HepG2 (cell line): Measurements from ENCODE around the gene BSG. TPM values are rescaled to one million over a fixed set of nuclear protein-coding genes. Genes with fewer than 3 reads are reported as not detected.

Source experiments
- CEBPG ChIP-seq: IDR thresholded peaks from 2 replicates; pipeline ENCODE4 v1.6.1; 2016
- FOXC1 ChIP-seq: sonication (generic); formaldehyde crosslinking; IDR thresholded peaks from 2 replicates; pipeline ENCODE4 v1.8.0; 2022; ENCODE audit warnings: mild to moderate bottlenecking, missing genetic modification reagents, borderline replicate concordance
- NCOA5 ChIP-seq: sonication (generic); formaldehyde crosslinking; IDR thresholded peaks from 2 replicates; pipeline ENCODE4 v1.4.0; 2020; ENCODE audit warnings: missing genetic modification reagents
- NFE2 ChIP-seq: sonication (generic); formaldehyde crosslinking; IDR thresholded peaks from 2 replicates; pipeline ENCODE4 v1.4.0; 2020; ENCODE audit warnings: missing genetic modification reagents
- NR1H2 ChIP-seq: sonication (generic); formaldehyde crosslinking; IDR thresholded peaks from 2 replicates; pipeline ENCODE4 v1.8.1; 2022; ENCODE audit warnings: low read depth, missing genetic modification reagents, borderline replicate concordance
- NRL ChIP-seq: sonication (generic); formaldehyde crosslinking; IDR thresholded peaks from 2 replicates; pipeline ENCODE4 v1.5.0; 2020; ENCODE audit warnings: missing genetic modification reagents, mild to moderate bottlenecking, moderate library complexity, borderline replicate concordance
- PITX1 ChIP-seq: sonication (generic); formaldehyde crosslinking; IDR thresholded peaks from 2 replicates; pipeline ENCODE4 v1.5.1; 2020; ENCODE audit warnings: mild to moderate bottlenecking, missing genetic modification reagents
- RXRB ChIP-seq: IDR thresholded peaks from 2 replicates; pipeline ENCODE4 v1.6.1; 2016; ENCODE audit warnings: borderline replicate concordance, missing genetic modification reagents, missing compliant biosample characterization
- TOE1 ChIP-seq: sonication (generic); formaldehyde crosslinking; IDR thresholded peaks from 2 replicates; pipeline ENCODE4 v1.4.0; 2020; ENCODE audit warnings: mild to moderate bottlenecking, missing genetic modification reagents
- U2AF2 ChIP-seq: fragments of 200-400 bp; formaldehyde crosslinking; IDR thresholded peaks from 2 replicates; pipeline ENCODE4 v1.6.1; 2017; ENCODE audit warnings: low read depth, mild to moderate bottlenecking, low read length
- ZBTB42 ChIP-seq: sonication (generic); formaldehyde crosslinking; IDR thresholded peaks from 2 replicates; pipeline ENCODE4 v1.5.0; 2020; ENCODE audit warnings: mild to moderate bottlenecking, missing genetic modification reagents
- ZFP90 ChIP-seq: sonication (generic); formaldehyde crosslinking; IDR thresholded peaks from 2 replicates; pipeline ENCODE4 v1.8.0; 2022; ENCODE audit warnings: missing genetic modification reagents, mild to moderate bottlenecking, inconsistent platforms, borderline replicate concordance
- ZNF431 ChIP-seq: sonication (generic); formaldehyde crosslinking; IDR thresholded peaks from 2 replicates; pipeline ENCODE4 v1.9.0; 2022; ENCODE audit warnings: missing genetic modification reagents, low read depth, mild to moderate bottlenecking, borderline replicate concordance
- ZNF468 ChIP-seq: sonication (generic); formaldehyde crosslinking; IDR thresholded peaks from 2 replicates; pipeline ENCODE4 v1.8.0; 2022; ENCODE audit warnings: mild to moderate bottlenecking, moderate library complexity, missing genetic modification reagents
- ZNF773 ChIP-seq: sonication (generic); formaldehyde crosslinking; IDR thresholded peaks from 2 replicates; pipeline ENCODE4 v1.4.0; 2020; ENCODE audit warnings: missing genetic modification reagents, borderline replicate concordance
- polyA plus RNA-seq, 8 experiments: library from polyadenylated mRNA; depleted of rRNA in 3 of 8; stranded (reverse) in 7 of 8; unstranded in 1 of 8; fragments of >200 nt; fragmentation: Illumina TruSeq in 4 of 8; extraction: Trizol in 4 of 8; gene quantifications; 2 replicates each; pipeline versions ENCODE4 v1.2.1 to v1.2.3, GENCODE V29; 2011 to 2016; ENCODE audit warnings: low read depth in 4 of 8, missing spikeins in 1 of 8, mixed read lengths in 1 of 8; ENCODE audit not compliant: insufficient read depth in 1 of 8
- total RNA-seq, 5 experiments: library from RNA; depleted of rRNA; stranded (reverse); fragments of >200 nt; fragmentation: Illumina TruSeq; extraction: Trizol; gene quantifications; 2 replicates each; pipeline ENCODE4 v1.2.3, GENCODE V29; 2016; ENCODE audit warnings: low read depth in 1 of 5
- TF ChIP-seq, protein P1 (sequence below): sonication (generic); formaldehyde crosslinking; IDR thresholded peaks from 2 replicates; pipeline ENCODE4 v1.5.0; 2020; ENCODE audit warnings: mild to moderate bottlenecking, missing genetic modification reagents, borderline replicate concordance
- TF ChIP-seq, protein P2 (sequence below): sonication (generic); formaldehyde crosslinking; IDR thresholded peaks from 2 replicates; pipeline ENCODE4 v1.8.0; 2022; ENCODE audit warnings: low read depth, missing genetic modification reagents
- TF ChIP-seq, protein P3 (sequence below): sonication (generic); formaldehyde crosslinking; IDR thresholded peaks from 2 replicates; pipeline ENCODE4 v1.4.0; 2020; ENCODE audit warnings: mild to moderate bottlenecking, missing genetic modification reagents
- TF ChIP-seq, protein P4 (sequence below): fragments of 450-650 bp; IDR thresholded peaks from 2 replicates; pipeline ENCODE4 v1.6.1; 2016

BSG gene
- total and polyA plus RNA-seq, 2 of the 13 experiments (the other 11 are each of a cell fraction or from before 2014, with no cell fraction given): 309 to 754 TPM

DNA sequence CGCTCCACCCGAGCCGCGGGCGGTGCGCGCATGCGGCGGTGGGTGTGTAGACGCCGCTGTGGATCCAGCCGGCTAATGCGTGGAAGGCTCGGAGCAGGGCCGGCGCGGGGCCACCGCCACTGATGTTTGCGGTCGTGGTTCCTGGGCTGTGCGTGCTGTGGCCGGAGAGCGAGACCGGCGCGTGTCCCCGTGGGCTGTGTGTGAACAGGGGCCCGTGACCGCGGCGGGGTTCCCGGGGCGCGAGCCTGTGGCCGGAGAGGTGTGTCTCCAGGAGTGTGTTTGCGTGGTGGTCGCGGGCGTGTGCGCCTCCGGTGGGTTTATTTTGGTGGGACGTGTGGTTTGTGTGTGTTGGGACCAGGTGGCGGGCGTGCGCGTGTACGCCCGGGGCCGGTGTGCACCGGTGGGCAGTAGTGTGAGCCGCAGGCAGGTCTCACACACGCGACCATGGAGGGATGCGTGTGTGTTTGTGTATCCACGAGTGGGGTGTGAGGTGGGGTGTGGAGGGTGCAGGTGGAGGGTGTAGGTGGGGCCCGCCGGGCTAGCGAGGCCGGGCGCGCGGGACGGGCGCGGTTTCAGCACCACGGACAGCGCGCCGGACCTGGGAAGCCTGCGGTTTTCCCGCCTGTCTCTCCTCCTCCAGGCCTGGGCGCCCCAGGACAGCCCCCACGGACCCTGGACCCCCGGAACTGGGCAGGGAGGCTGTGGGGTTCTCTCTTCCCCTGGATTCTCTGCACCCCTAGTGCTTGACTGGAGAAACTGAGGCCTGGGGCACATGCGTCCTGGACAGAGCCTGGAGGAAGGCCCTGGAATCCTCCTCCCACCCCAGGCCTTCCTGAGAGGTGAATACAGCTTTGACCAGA, 18.9 kb downstream of the BSG start (continued):
- no peak for TF ChIP-seq ZNF468 (CRISPR knock-in tag)
- peak; percentile 73; the same call in 1 of the 2 replicates for TF ChIP-seq ZNF773 (CRISPR knock-in tag)
- peak; percentile 61; the same call in 1 of the 2 replicates for TF ChIP-seq RXRB (CRISPR knock-in tag)
- no peak for TF ChIP-seq NFE2 (CRISPR knock-in tag)
- TF ChIP-seq NR1H2 (CRISPR knock-in tag): no peak
- TF ChIP-seq NCOA5 (CRISPR knock-in tag): no peak
- TF ChIP-seq, protein P1, sequence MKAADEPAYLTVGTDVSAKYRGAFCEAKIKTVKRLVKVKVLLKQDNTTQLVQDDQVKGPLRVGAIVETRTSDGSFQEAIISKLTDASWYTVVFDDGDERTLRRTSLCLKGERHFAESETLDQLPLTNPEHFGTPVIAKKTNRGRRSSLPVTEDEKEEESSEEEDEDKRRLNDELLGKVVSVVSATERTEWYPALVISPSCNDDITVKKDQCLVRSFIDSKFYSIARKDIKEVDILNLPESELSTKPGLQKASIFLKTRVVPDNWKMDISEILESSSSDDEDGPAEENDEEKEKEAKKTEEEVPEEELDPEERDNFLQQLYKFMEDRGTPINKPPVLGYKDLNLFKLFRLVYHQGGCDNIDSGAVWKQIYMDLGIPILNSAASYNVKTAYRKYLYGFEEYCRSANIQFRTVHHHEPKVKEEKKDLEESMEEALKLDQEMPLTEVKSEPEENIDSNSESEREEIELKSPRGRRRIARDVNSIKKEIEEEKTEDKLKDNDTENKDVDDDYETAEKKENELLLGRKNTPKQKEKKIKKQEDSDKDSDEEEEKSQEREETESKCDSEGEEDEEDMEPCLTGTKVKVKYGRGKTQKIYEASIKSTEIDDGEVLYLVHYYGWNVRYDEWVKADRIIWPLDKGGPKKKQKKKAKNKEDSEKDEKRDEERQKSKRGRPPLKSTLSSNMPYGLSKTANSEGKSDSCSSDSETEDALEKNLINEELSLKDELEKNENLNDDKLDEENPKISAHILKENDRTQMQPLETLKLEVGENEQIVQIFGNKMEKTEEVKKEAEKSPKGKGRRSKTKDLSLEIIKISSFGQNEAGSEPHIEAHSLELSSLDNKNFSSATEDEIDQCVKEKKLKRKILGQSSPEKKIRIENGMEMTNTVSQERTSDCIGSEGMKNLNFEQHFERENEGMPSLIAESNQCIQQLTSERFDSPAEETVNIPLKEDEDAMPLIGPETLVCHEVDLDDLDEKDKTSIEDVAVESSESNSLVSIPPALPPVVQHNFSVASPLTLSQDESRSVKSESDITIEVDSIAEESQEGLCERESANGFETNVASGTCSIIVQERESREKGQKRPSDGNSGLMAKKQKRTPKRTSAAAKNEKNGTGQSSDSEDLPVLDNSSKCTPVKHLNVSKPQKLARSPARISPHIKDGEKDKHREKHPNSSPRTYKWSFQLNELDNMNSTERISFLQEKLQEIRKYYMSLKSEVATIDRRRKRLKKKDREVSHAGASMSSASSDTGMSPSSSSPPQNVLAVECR (CRISPR knock-in tag): peak; percentile 55; the same call in 1 of the 2 replicates
- no peak for TF ChIP-seq ZBTB42 (CRISPR knock-in tag)
- no peak for TF ChIP-seq U2AF2
- TF ChIP-seq, protein P2, sequence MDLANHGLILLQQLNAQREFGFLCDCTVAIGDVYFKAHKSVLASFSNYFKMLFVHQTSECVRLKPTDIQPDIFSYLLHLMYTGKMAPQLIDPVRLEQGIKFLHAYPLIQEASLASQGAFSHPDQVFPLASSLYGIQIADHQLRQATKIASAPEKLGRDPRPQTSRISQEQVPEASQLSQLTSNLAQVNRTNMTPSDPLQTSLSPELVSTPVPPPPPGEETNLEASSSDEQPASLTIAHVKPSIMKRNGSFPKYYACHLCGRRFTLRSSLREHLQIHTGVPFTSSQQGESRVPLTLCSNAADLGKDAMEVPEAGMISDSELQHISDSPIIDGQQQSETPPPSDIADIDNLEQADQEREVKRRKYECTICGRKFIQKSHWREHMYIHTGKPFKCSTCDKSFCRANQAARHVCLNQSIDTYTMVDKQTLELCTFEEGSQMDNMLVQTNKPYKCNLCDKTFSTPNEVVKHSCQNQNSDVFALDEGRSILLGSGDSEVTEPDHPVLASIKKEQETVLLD (CRISPR knock-in tag): no peak
- TF ChIP-seq FOXC1: peak; percentile 71; the same call in 1 of the 2 replicates
- peak; percentile 42; the same call in 1 of the 2 replicates for TF ChIP-seq PITX1
- no peak for TF ChIP-seq ZNF431 (CRISPR knock-in tag)
- peak; percentile 71; the same call in 1 of the 2 replicates for TF ChIP-seq ZFP90 (CRISPR knock-in tag)
- TF ChIP-seq, protein P3, sequence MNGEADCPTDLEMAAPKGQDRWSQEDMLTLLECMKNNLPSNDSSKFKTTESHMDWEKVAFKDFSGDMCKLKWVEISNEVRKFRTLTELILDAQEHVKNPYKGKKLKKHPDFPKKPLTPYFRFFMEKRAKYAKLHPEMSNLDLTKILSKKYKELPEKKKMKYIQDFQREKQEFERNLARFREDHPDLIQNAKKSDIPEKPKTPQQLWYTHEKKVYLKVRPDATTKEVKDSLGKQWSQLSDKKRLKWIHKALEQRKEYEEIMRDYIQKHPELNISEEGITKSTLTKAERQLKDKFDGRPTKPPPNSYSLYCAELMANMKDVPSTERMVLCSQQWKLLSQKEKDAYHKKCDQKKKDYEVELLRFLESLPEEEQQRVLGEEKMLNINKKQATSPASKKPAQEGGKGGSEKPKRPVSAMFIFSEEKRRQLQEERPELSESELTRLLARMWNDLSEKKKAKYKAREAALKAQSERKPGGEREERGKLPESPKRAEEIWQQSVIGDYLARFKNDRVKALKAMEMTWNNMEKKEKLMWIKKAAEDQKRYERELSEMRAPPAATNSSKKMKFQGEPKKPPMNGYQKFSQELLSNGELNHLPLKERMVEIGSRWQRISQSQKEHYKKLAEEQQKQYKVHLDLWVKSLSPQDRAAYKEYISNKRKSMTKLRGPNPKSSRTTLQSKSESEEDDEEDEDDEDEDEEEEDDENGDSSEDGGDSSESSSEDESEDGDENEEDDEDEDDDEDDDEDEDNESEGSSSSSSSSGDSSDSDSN (CRISPR knock-in tag): no peak
- no peak for TF ChIP-seq CEBPG (CRISPR knock-in tag)
- TF ChIP-seq, protein P4, sequence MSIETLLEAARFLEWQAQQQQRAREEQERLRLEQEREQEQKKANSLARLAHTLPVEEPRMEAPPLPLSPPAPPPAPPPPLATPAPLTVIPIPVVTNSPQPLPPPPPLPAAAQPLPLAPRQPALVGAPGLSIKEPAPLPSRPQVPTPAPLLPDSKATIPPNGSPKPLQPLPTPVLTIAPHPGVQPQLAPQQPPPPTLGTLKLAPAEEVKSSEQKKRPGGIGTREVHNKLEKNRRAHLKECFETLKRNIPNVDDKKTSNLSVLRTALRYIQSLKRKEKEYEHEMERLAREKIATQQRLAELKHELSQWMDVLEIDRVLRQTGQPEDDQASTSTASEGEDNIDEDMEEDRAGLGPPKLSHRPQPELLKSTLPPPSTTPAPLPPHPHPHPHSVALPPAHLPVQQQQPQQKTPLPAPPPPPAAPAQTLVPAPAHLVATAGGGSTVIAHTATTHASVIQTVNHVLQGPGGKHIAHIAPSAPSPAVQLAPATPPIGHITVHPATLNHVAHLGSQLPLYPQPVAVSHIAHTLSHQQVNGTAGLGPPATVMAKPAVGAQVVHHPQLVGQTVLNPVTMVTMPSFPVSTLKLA: no peak
- no peak for TF ChIP-seq TOE1 (CRISPR knock-in tag)
- peak; percentile 57; the same call in 1 of the 2 replicates for TF ChIP-seq NRL (CRISPR knock-in tag)
